Suprapubic skin (tissue), 4 donors: ENCODE measurements around the gene DNAJC7. TPM values are rescaled to one million over a fixed set of nuclear protein-coding genes. Genes with fewer than 3 reads are reported as not detected.

Experiments used
- DNase-seq, 2 donors: peaks; one replicate each; pipeline ENCODE4 v3.0.0-alpha.2; 2019; ENCODE audit warnings: low spot score in 2 of 2
- H3K27ac ChIP-seq: fragments of 200-600 bp; sonication (generic); one replicate; pipeline ENCODE4 v1.5.1; 2019
- H3K27me3 ChIP-seq: fragments of 200-600 bp; sonication (generic); one replicate; pipeline ENCODE4 v1.5.1; 2019
- H3K36me3 ChIP-seq: fragments of 200-600 bp; sonication (generic); one replicate; pipeline ENCODE4 v1.5.1; 2019
- H3K4me1 ChIP-seq: fragments of 200-600 bp; sonication (generic); one replicate; pipeline ENCODE4 v1.5.1; 2019
- H3K4me3 ChIP-seq: fragments of 200-600 bp; sonication (generic); one replicate; pipeline ENCODE4 v1.5.1; 2019; ENCODE audit warnings: mild to moderate bottlenecking
- H3K9me3 ChIP-seq: fragments of 200-600 bp; sonication (generic); one replicate; pipeline ENCODE4 v1.5.1; 2019
- CTCF ChIP-seq, 2 donors: fragments of 200-600 bp in 1 of 2; fragments of 450-650 bp in 1 of 2; sonication (generic) in 1 of 2; IDR thresholded peaks; one replicate each; pipeline ENCODE4 v1.5.1; 2016 to 2019; ENCODE audit warnings: antibody characterized with exemption in 2 of 2, mild to moderate bottlenecking in 1 of 2, moderate library complexity in 1 of 2
- EP300 ChIP-seq: sonication (generic); formaldehyde crosslinking; IDR thresholded peaks from one replicate; pipeline ENCODE4 v1.6.1; 2017; ENCODE audit warnings: antibody characterized with exemption
- POLR2A ChIP-seq, 2 donors: fragments of 450-650 bp; IDR thresholded peaks; one replicate each; pipeline ENCODE4 v1.6.1; 2017; ENCODE audit warnings: antibody characterized with exemption in 2 of 2, mild to moderate bottlenecking in 2 of 2, moderate library complexity in 2 of 2
- POLR2AphosphoS5 ChIP-seq, 3 donors: sonication (generic); formaldehyde crosslinking; IDR thresholded peaks; one replicate each; pipeline ENCODE4 v1.6.1; 2017; ENCODE audit warnings: antibody characterized with exemption in 3 of 3
- WGBS: methylation state at CpG from one replicate; pipeline ENCODE4 v1.1.5; 2018; 5-methylcytosine and 5-hydroxymethylcytosine counted together
- total RNA-seq, 4 donors: library from RNA; depleted of rRNA; stranded (reverse); fragments of >200 nt; gene quantifications; one replicate each; pipeline ENCODE4 v1.1.0, GENCODE V29; 2016

Gene DNAJC7
- total RNA-seq, 4 donors from 2014 or later: 57.5 to 82.6 (median 60.2) TPM

GRCh38 chr17:41987642-41988041 lies 29.6 kb downstream of the DNAJC7 start:
- TF ChIP-seq CTCF (IDR thresholded peaks at IDR 0.05) (no peak), POLR2AphosphoS5 (IDR thresholded peaks at IDR 0.05) (no peak), EP300 (no peak), POLR2A (IDR thresholded peaks at IDR 0.05) (no peak)
- WGBS: 74% methylated on average over 3 of the region's 3 CpGs
- no peaks in the 10 kb centered on the region for H3K27me3 ChIP-seq
- peak in 1 of 2 donors; percentile 26 for DNase-seq
- no peaks in the 10 kb centered on the region for H3K4me1 ChIP-seq
- H3K4me3 ChIP-seq: no peak overlapping the region
- H3K36me3 ChIP-seq: peaks cover 81% of the 10 kb centered on the region
- H3K27ac ChIP-seq: no peak overlapping the region
- H3K9me3 ChIP-seq: no peaks in the 10 kb centered on the region

GRCh38 chr17:41986634-41987033 lies 30.6 kb downstream of the DNAJC7 start:
- H3K27ac ChIP-seq: no peak overlapping the region
- H3K4me1 ChIP-seq: no peaks in the 10 kb centered on the region
- no peak overlapping the region for H3K4me3 ChIP-seq
- no peak for DNase-seq
- WGBS: 87% methylated on average over 1 of the region's 1 CpG
- TF ChIP-seq CTCF (IDR thresholded peaks at IDR 0.05): no peak
- no peaks in the 10 kb centered on the region for H3K9me3 ChIP-seq
- no peaks in the 10 kb centered on the region for H3K27me3 ChIP-seq
- peaks cover 78% of the 10 kb centered on the region for H3K36me3 ChIP-seq

GRCh38 chr17:41985919-41986318 lies 31.3 kb downstream of the DNAJC7 start:
- Histone ChIP-seq H3K27me3 (no peaks in the 10 kb centered on the region), H3K9me3 (no peaks in the 10 kb centered on the region), H3K27ac (no peak overlapping the region), H3K36me3 (peaks cover 78% of the 10 kb centered on the region), H3K4me1 (no peaks in the 10 kb centered on the region), H3K4me3 (no peak overlapping the region)
- 86% methylated on average over 8 of the region's 8 CpGs for WGBS
- no peak for DNase-seq
- TF ChIP-seq POLR2A (IDR thresholded peaks at IDR 0.05) (no peak), POLR2AphosphoS5 (IDR thresholded peaks at IDR 0.05) (no peak), CTCF (IDR thresholded peaks at IDR 0.05) (no peak), EP300 (no peak)

GRCh38 chr17:41984454-41984853 lies 32.8 kb downstream of the DNAJC7 start:
- 95% methylated on average over 8 of the region's 8 CpGs for WGBS
- TF ChIP-seq POLR2A (IDR thresholded peaks at IDR 0.05) (no peak), EP300 (no peak), CTCF (IDR thresholded peaks at IDR 0.05) (no peak), POLR2AphosphoS5 (IDR thresholded peaks at IDR 0.05) (no peak)
- DNase-seq: peak in 1 of 2 donors; percentile 22

GRCh38 chr17:41982026-41982760 lies 35.0 kb downstream of the DNAJC7 start:
- WGBS: 59% methylated on average over 14 of the region's 14 CpGs
- Histone ChIP-seq H3K9me3 (no peaks in the 10 kb centered on the region), H3K27me3 (no peaks in the 10 kb centered on the region), H3K4me1 (peaks cover 13% of the 10 kb centered on the region), H3K27ac (no peak overlapping the region), H3K36me3 (peaks cover 72% of the 10 kb centered on the region), H3K4me3 (no peak overlapping the region)
- no peak for TF ChIP-seq CTCF (IDR thresholded peaks at IDR 0.05)
- TF ChIP-seq POLR2A (IDR thresholded peaks at IDR 0.05): no peak
- TF ChIP-seq POLR2AphosphoS5 (IDR thresholded peaks at IDR 0.05): no peak
- TF ChIP-seq EP300: no peak
- DNase-seq: peak in 1 of 2 donors; percentile 52

More at GRCh38 chr17:41984454-41984853, 32.8 kb downstream of the DNAJC7 start:
- Histone ChIP-seq H3K36me3 (peaks cover 77% of the 10 kb centered on the region), H3K4me1 (no peaks in the 10 kb centered on the region), H3K4me3 (no peak overlapping the region), H3K27me3 (no peaks in the 10 kb centered on the region), H3K9me3 (no peaks in the 10 kb centered on the region), H3K27ac (no peak overlapping the region)
